ENCODE data around the gene CTBP1.

Gene CTBP1

DNA sequence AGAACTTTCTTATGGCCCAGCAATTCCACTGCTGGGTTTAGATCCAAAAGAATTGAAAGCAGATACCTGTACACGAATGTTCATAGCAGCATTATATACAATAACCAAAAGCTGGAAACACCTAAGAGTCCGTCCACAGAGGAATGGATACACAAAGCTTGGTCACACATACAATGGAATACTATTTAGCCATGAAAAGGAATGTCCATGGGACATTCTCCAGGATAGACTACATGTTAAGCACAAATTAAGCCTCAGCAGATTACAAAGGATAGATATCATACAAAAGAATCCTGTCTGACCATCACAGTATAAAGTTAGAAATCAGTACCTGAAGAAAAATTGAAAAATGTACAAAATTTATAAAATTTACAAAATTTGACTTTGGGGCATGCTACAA, 28.1 kb upstream of the CTBP1 start:
- ChIA-PET POLR2A (no interaction called here), CTCF (interaction anchor here (1.4 to 1.7 kb wide), 2 partner anchors 9 kb away, joined by 4 to 10 read pairs; no protein-coding TSS in a partner anchor)

DNA sequence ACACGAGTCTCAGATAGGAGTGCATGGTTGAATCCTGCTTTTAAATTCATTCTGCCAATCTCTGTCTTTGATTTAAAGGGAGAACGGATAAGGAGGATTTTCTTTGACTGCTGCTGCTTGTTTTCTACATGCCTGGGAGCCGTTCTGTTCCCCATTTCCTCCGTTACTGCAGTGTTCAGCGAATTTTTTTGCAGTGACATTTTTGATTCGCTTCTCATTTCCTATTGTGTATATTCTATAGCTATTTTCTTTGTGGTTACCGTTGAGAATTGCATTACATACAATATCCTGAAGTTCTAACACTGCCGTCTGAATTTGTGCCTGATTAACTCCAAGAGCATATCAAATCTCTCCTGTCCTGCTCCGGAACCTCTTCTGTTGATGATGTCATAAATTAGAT, 25.9 kb upstream of the CTBP1 start:
- ChIA-PET POLR2A (no interaction called here), CTCF (no interaction called here)
- no peak for TF ChIP-seq CTCF (IDR thresholded peaks at IDR 0.05; ENCODE audit: insufficient read depth, low read length, missing control alignments)
- no peak for DNase-seq (ENCODE audit: low read depth, low spot score)
- no peak overlapping the region for H3K4me3 ChIP-seq (ENCODE audit: low read depth, low read length)

More for the DNA sequence above, 28.1 kb upstream of the CTBP1 start:
- TF ChIP-seq CTCF (IDR thresholded peaks at IDR 0.05; ENCODE audit: insufficient read depth, low read length, missing control alignments), result no peak
- H3K4me3 ChIP-seq (ENCODE audit: low read depth, low read length), result no peak overlapping the region
- no peak for DNase-seq (ENCODE audit: low read depth, low spot score)

- CTCF ChIA-PET, result interaction anchor here (11.3 kb wide), 1 partner anchor 142 kb away, joined by 145 read pairs; no protein-coding TSS in a partner anchor
- H3K4me3 ChIP-seq (ENCODE audit: low read depth, low read length), result no peak overlapping the region
- no peak for TF ChIP-seq CTCF (IDR thresholded peaks at IDR 0.05; ENCODE audit: insufficient read depth, low read length, missing control alignments)
- POLR2A ChIA-PET, result no interaction called here
- no peak for DNase-seq (ENCODE audit: low read depth, low spot score)
These were observed 22.8 kb upstream of the CTBP1 start for GRCh38 chr4:1271686-1272085.

DNA sequence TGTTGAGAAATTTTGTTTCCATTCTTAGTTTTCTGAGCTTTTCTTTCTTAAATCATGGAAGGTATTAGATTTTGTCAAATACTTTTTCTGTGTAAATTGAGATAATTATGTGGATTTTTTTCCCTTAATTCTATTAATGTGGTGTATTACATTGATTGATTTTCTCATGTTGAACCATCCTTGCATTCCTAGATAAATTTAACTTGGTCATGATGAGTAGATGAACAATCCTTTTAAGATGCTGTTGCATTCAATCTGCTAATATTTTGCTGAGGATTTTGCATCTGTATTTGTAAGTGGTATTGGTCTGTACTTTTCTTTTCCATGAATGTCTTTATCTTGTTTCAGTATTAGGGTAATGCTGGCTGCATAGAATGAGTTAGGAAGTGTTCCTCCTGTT, 20.3 kb upstream of the CTBP1 start:
- ChIA-PET POLR2A (no interaction called here), CTCF (interaction anchor here (0.6 to 11.3 kb wide), 19 partner anchors 8 to 195 kb away, joined by 3 to 145 read pairs (median 4); partner anchors contain the start of gene MAEA)
- TF ChIP-seq CTCF (IDR thresholded peaks at IDR 0.05; ENCODE audit: insufficient read depth, low read length, missing control alignments), result no peak
- DNase-seq (ENCODE audit: low read depth, low spot score), result no peak
- H3K4me3 ChIP-seq (ENCODE audit: low read depth, low read length), result no peak overlapping the region

- no peak overlapping the region for H3K4me3 ChIP-seq (ENCODE audit: low read depth, low read length)
- TF ChIP-seq CTCF (IDR thresholded peaks at IDR 0.05; ENCODE audit: insufficient read depth, low read length, missing control alignments), result no peak
- POLR2A ChIA-PET, result no interaction called here
- DNase-seq (ENCODE audit: low read depth, low spot score), result no peak
- CTCF ChIA-PET, result interaction anchor here (0.7 to 11.3 kb wide), 20 partner anchors 9 to 525 kb away, joined by 3 to 145 read pairs (median 4); partner anchors contain the start of gene MAEA
These were observed 18.2 kb upstream of the CTBP1 start for GRCh38 chr4:1266881-1267763.

DNA sequence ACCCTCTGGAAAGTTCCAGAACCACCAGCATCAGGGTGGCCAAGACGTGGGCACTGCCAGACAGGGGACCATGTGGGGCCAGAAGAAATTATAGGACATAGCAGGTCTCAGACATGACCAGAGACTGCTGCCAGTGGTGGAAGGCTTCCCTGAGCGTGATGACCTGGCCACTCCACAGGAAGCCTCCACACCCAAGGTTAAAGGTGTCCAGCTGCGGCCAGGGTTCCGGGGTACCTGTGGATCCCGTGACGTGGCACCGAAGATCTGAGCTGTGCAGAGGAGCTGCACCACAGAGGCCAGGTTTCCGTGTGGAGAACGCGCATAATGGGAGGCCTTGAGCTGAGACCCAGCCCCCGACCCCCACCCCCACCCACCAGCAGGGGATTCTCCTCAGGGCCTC, 16.4 kb upstream of the CTBP1 start:
- TF ChIP-seq CTCF (IDR thresholded peaks at IDR 0.05; ENCODE audit: insufficient read depth, low read length, missing control alignments), result no peak
- H3K4me3 ChIP-seq (ENCODE audit: low read depth, low read length), result no peak overlapping the region
- ChIA-PET CTCF (interaction anchor here (0.8 to 11.3 kb wide), 5 partner anchors 12 to 135 kb away, joined by 3 to 145 read pairs (median 4); no protein-coding TSS in a partner anchor), POLR2A (no interaction called here)
- no peak for DNase-seq (ENCODE audit: low read depth, low spot score)
